IMR-90 (cell line): Measurements from ENCODE around the gene RNF43. TPM values are rescaled to one million over a fixed set of nuclear protein-coding genes. Genes with fewer than 3 reads are reported as not detected.

ENCODE experiments used
- ATAC-seq: fragments of 200-7000 bp; cut with Tn5 transposase; 2 replicates; pipeline ENCODE4 v1.9.1; 2020; ENCODE audit warnings: low read depth, mild to moderate bottlenecking, moderate library complexity
- BruUV-seq: library from RNA; stranded (reverse); fragments of 400-500 nt; replicated peaks from 2 replicates; lab custom pipeline; 2021; lab: Mats Ljungman, UMichigan
- CTCF ChIA-PET: fragments of 300-600 bp; formaldehyde crosslinking; extraction: SDS; loops from one replicate; lab custom pipeline; 2021; ENCODE audit warnings: antibody characterized with exemption; lab: Yijun Ruan, JAX
- POLR2A ChIA-PET: fragments of 300-600 bp; sonication (Branson Sonifier 250); formaldehyde crosslinking; loops from one replicate; lab custom pipeline; 2022; ENCODE audit warnings: antibody characterized with exemption; ENCODE audit not compliant: unreplicated experiment; lab: Charles Lee
- DNase-seq: peaks from one replicate; pipeline ENCODE4 v3.0.0; 2013
- H2AFZ ChIP-seq: replicated peaks from 2 replicates; pipeline ENCODE3; 2013; ENCODE audit warnings: low read length, mild to moderate bottlenecking; ENCODE audit not compliant: poor library complexity
- H2AK5ac ChIP-seq: 2 replicates; pipeline ENCODE4 v1.6.1; 2013; ENCODE audit warnings: low read depth, low read length, inconsistent platforms
- H2AK9ac ChIP-seq: replicated peaks from 2 replicates; pipeline ENCODE3; 2013; ENCODE audit warnings: mild to moderate bottlenecking, low read depth, low read length, moderate library complexity; ENCODE audit not compliant: poor library complexity
- H2BK120ac ChIP-seq: 2 replicates; pipeline ENCODE4 v1.6.1; 2013; ENCODE audit warnings: low read depth, low read length, inconsistent platforms
- H2BK15ac ChIP-seq: 3 replicates; pipeline ENCODE4 v1.6.1; 2013; ENCODE audit warnings: low read depth, low read length, inconsistent platforms
- H2BK20ac ChIP-seq: 2 replicates; pipeline ENCODE4 v1.6.1; 2013; ENCODE audit warnings: low read depth, mild to moderate bottlenecking, inconsistent platforms, low read length, moderate library complexity
- H2BK5ac ChIP-seq: 2 replicates; pipeline ENCODE4 v1.6.1; 2013; ENCODE audit warnings: mild to moderate bottlenecking, low read depth, low read length, inconsistent platforms; ENCODE audit not compliant: poor library complexity, severe bottlenecking
- H3K14ac ChIP-seq: replicated peaks from 2 replicates; pipeline ENCODE4 v1.6.1; 2013; ENCODE audit warnings: low read depth, low read length, inconsistent platforms
- H3K18ac ChIP-seq: 2 replicates; pipeline ENCODE4 v1.6.1; 2013; ENCODE audit warnings: low read depth, low read length, control low read depth
- H3K23ac ChIP-seq: 2 replicates; pipeline ENCODE4 v1.6.1; 2013; ENCODE audit warnings: low read depth, low read length, inconsistent platforms
- H3K27ac ChIP-seq: 2 replicates; pipeline ENCODE4 v1.5.1; 2013; ENCODE audit warnings: mild to moderate bottlenecking, control low read depth, low read length; ENCODE audit not compliant: insufficient read depth
- H3K27me3 ChIP-seq: 2 replicates; pipeline ENCODE4 v1.6.1; 2013; ENCODE audit warnings: low read length; ENCODE audit not compliant: control insufficient read depth, insufficient read depth
- H3K36me3 ChIP-seq: 2 replicates; pipeline ENCODE4 v1.6.1; 2013; ENCODE audit warnings: low read length, mixed read lengths; ENCODE audit not compliant: control insufficient read depth, insufficient read depth
- H3K4ac ChIP-seq: 2 replicates; pipeline ENCODE4 v1.6.1; 2013; ENCODE audit warnings: low read depth, low read length, inconsistent platforms
- H3K4me1 ChIP-seq: 2 replicates; pipeline ENCODE4 v1.6.1; 2013; ENCODE audit warnings: low read length, mixed read lengths; ENCODE audit not compliant: control insufficient read depth, insufficient read depth
- H3K4me2 ChIP-seq: 2 replicates; pipeline ENCODE4 v1.6.1; 2013; ENCODE audit warnings: low read depth, mild to moderate bottlenecking, control low read depth, low read length, moderate library complexity
- H3K4me3 ChIP-seq: 2 replicates; pipeline ENCODE4 v1.5.1; 2013; ENCODE audit warnings: low read depth, mild to moderate bottlenecking, control low read depth, low read length, moderate library complexity; ENCODE audit not compliant: insufficient read depth
- H3K56ac ChIP-seq: 2 replicates; pipeline ENCODE4 v1.6.1; 2013; ENCODE audit warnings: low read length, inconsistent platforms; ENCODE audit not compliant: insufficient read depth; ENCODE audit errors: extremely low read depth
- H3K79me1 ChIP-seq, 2 experiments: 2 replicates each; pipeline ENCODE4 v1.6.1; 2013; ENCODE audit warnings: low read length in 2 of 2, inconsistent platforms in 1 of 2, low read depth in 1 of 2
- H3K9ac ChIP-seq: 2 replicates; pipeline ENCODE4 v1.6.1; 2013; ENCODE audit warnings: low read depth, low read length, control low read depth
- H3K9me1 ChIP-seq: 2 replicates; pipeline ENCODE4 v1.6.1; 2013; ENCODE audit warnings: low read length, inconsistent platforms; ENCODE audit not compliant: insufficient read depth
- H3K9me3 ChIP-seq: 2 replicates; pipeline ENCODE4 v1.6.1; 2013; ENCODE audit warnings: low read length; ENCODE audit not compliant: control insufficient read depth, insufficient read depth
- H4K20me1 ChIP-seq: 2 replicates; pipeline ENCODE4 v1.6.1; 2013; ENCODE audit warnings: low read length, inconsistent platforms; ENCODE audit not compliant: insufficient read depth
- H4K5ac ChIP-seq: 2 replicates; pipeline ENCODE4 v1.6.1; 2013; ENCODE audit warnings: mild to moderate bottlenecking, low read depth, low read length, control low read depth
- H4K8ac ChIP-seq, 2 experiments: 2 replicates each; pipeline ENCODE4 v1.6.1; 2013; ENCODE audit warnings: low read depth in 2 of 2, low read length in 2 of 2, control low read depth in 1 of 2, inconsistent platforms in 1 of 2
- H4K91ac ChIP-seq: 2 replicates; pipeline ENCODE4 v1.6.1; 2013; ENCODE audit warnings: low read depth, low read length, inconsistent platforms; ENCODE audit not compliant: insufficient read depth
- CHD1 ChIP-seq: IDR thresholded peaks from 2 replicates; pipeline ENCODE4 v1.6.1; 2012; ENCODE audit warnings: low read depth, low read length, improper control_type of control experiment
- CTCF ChIP-seq: conservative IDR thresholded peaks from 2 replicates; pipeline ENCODE4 v1.5.1; 2012; ENCODE audit warnings: mild to moderate bottlenecking, low read depth, low read length, improper control_type of control experiment
- MXI1 ChIP-seq: IDR thresholded peaks from 2 replicates; pipeline ENCODE4 v1.6.1; 2012; ENCODE audit warnings: low read depth, mild to moderate bottlenecking, low read length, moderate library complexity, borderline replicate concordance
- WGBS, 2 experiments: methylation state at CpG; one replicate each; pipeline versions ENCODE4 v1.1.5 to v1.1.7; 2013; ENCODE audit warnings: missing lambda C conversion rate in 2 of 2; ENCODE audit not compliant: insufficient read length in 1 of 2; ENCODE audit errors: extremely low coverage in 2 of 2; 5-methylcytosine and 5-hydroxymethylcytosine counted together
- dilution Hi-C: fragments of 300-500 bp; cut with HindIII; formaldehyde crosslinking; loops from one replicate; pipeline ENCODE4 v1.14.3; 2018; ENCODE audit warnings: low sequenced_read_pairs; ENCODE audit not compliant: unreplicated experiment
- in situ Hi-C: fragments of 300-500 bp; cut with MboI; formaldehyde crosslinking; loops from 3 replicates; pipeline ENCODE4 v1.14.3; 2019; ENCODE audit warnings: low sequenced_read_pairs, inconsistent platforms, mixed read lengths
- intact Hi-C: fragments of 100-400 bp; cut with micrococcal nuclease; formaldehyde crosslinking; loops from 2 replicates; pipeline ENCODE4 v1.10.0; 2022
- polyA plus RNA-seq, 3 experiments: library from polyadenylated mRNA; depleted of rRNA; stranded (reverse); fragments of >200 nt; gene quantifications; 2 replicates each; pipeline ENCODE4 v1.2.3, GENCODE V29; 2012; ENCODE audit warnings: low replicate concordance in 1 of 3
- total RNA-seq: library from RNA; depleted of rRNA; stranded (reverse); fragments of >200 nt; gene quantifications from 2 replicates; pipeline ENCODE4 v1.2.3, GENCODE V29; 2012

RNF43 gene
- total and polyA plus RNA-seq, 2 of the 4 experiments (the other 2 are of a cell fraction) = under 0.01 TPM; not detected in 1

- WGBS, 2 experiments = 29% methylated on average over 1 of the region's 3 CpGs; no CpG with 5 or more reads in 1 of the 2 experiments
- no peak overlapping the region for H3K14ac ChIP-seq
- no peak overlapping the region for H2BK20ac ChIP-seq
- H2AK9ac ChIP-seq = no peak overlapping the region
- TF ChIP-seq CTCF (no peak), MXI1 (no peak), CHD1 (no peak)
- no peak overlapping the region for H2BK120ac ChIP-seq
- no peak overlapping the region for H4K91ac ChIP-seq
- DNase-seq (no peak), ATAC-seq (no peak)
- no peak overlapping the region for H2BK5ac ChIP-seq
- no peak overlapping the region for H2AK5ac ChIP-seq
- H3K36me3 ChIP-seq = no peaks in the 10 kb centered on the region
- H3K79me1 ChIP-seq = no peaks in the 10 kb centered on the region
- no peak overlapping the region for H2AFZ ChIP-seq
- no peak overlapping the region for H4K5ac ChIP-seq
- BruUV-seq = no TSS peak
- no peaks in the 10 kb centered on the region for H4K20me1 ChIP-seq
- ChIA-PET CTCF (interaction anchor here (1.5 kb wide), 1 partner anchor 71 kb away, joined by 4 read pairs; no protein-coding TSS in a partner anchor), POLR2A (no interaction called here)
- intact Hi-C loops = loop anchor here (1.0 kb wide), 1 partner anchor 15 kb away; no protein-coding TSS in a partner anchor
- H3K23ac ChIP-seq = no peak overlapping the region
- no peaks in the 10 kb centered on the region for H3K9me3 ChIP-seq
- H3K18ac ChIP-seq = no peak overlapping the region
- H3K9ac ChIP-seq = no peak overlapping the region
- no peak overlapping the region for H3K56ac ChIP-seq
- dilution Hi-C loops = no loop called here
- peaks cover 13% of the 10 kb centered on the region for H3K27me3 ChIP-seq
- no peak overlapping the region for H3K27ac ChIP-seq
- no peaks in the 10 kb centered on the region for H3K4me1 ChIP-seq
- no peak overlapping the region for H3K4ac ChIP-seq
- H3K4me2 ChIP-seq = no peak overlapping the region
- H3K4me3 ChIP-seq = no peak overlapping the region
- H2BK15ac ChIP-seq = no peak overlapping the region
- in situ Hi-C loops = no loop called here
- no peaks in the 10 kb centered on the region for H3K9me1 ChIP-seq
- H4K8ac ChIP-seq = no peak overlapping the region
These were observed 28.8 kb downstream of the RNF43 start for GRCh38 chr17:58388302-58389190.
